WTC11 (cell line): ENCODE results near the gene FCSK.

ENCODE experiments used
- FOXJ3 ChIP-seq: sonication (generic); formaldehyde crosslinking; IDR thresholded peaks from 2 replicates; pipeline ENCODE4 v1.9.0; 2021; ENCODE audit warnings: missing genetic modification reagents, mild to moderate bottlenecking, borderline replicate concordance
- TP53 ChIP-seq: sonication (generic); formaldehyde crosslinking; IDR thresholded peaks from 2 replicates; pipeline ENCODE4 v1.8.1; 2023; ENCODE audit warnings: mild to moderate bottlenecking, missing genetic modification reagents

DNA sequence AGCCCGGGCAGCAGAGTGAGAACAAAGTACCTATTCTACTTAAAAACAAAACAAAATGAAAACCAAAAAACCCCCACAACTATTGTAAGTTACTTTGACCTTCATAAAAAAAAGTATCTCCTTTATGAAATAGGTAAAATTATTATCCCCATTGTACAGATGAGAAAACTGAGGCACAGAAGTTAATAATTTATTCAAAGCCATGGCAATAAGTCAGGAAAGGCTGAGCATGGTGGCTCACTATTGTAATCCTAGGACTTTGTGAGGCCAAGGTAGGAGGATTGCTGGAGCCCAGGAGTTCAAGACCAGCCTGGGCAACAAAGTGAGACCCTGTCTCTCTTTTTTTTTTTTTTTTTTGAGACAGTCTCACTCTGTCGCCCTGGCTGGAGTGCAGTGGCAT, 30.5 kb downstream of the FCSK start:
- TF ChIP-seq TP53 (CRISPR knock-in tag) = no peak
- no peak for TF ChIP-seq FOXJ3 (CRISPR knock-in tag)
